ENCODE measurements around the gene CCDC92.

GRCh38 chr12:123941000-123941399 is 31.6 kb downstream of the CCDC92 start:
- TF ChIP-seq, protein P1, sequence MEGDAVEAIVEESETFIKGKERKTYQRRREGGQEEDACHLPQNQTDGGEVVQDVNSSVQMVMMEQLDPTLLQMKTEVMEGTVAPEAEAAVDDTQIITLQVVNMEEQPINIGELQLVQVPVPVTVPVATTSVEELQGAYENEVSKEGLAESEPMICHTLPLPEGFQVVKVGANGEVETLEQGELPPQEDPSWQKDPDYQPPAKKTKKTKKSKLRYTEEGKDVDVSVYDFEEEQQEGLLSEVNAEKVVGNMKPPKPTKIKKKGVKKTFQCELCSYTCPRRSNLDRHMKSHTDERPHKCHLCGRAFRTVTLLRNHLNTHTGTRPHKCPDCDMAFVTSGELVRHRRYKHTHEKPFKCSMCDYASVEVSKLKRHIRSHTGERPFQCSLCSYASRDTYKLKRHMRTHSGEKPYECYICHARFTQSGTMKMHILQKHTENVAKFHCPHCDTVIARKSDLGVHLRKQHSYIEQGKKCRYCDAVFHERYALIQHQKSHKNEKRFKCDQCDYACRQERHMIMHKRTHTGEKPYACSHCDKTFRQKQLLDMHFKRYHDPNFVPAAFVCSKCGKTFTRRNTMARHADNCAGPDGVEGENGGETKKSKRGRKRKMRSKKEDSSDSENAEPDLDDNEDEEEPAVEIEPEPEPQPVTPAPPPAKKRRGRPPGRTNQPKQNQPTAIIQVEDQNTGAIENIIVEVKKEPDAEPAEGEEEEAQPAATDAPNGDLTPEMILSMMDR (IDR thresholded peaks at IDR 0.05): no peak
- TF ChIP-seq REST (IDR thresholded peaks at IDR 0.05) (no peak), JUN (IDR thresholded peaks at IDR 0.05) (no peak), POLR2A (IDR thresholded peaks at IDR 0.05; ENCODE audit: low read length) (no peak), HOXB13 (CRISPR knock-in tag; IDR thresholded peaks at IDR 0.05; ENCODE audit: low read depth) (no peak), TP53 (CRISPR knock-in tag; IDR thresholded peaks at IDR 0.05) (no peak), CEBPB (IDR thresholded peaks at IDR 0.05) (no peak), EHMT2 (IDR thresholded peaks at IDR 0.05; ENCODE audit: low read depth) (no peak), CHD2 (IDR thresholded peaks at IDR 0.05; ENCODE audit: low read length, partially characterized antibody) (no peak), TFCP2L1 (CRISPR knock-in tag; IDR thresholded peaks at IDR 0.05) (no peak)

Measured in A549 (cell line).